Lower lobe of right lung (tissue), 2 donors: ENCODE measurements around the gene USP40. TPM values are rescaled to one million over a fixed set of nuclear protein-coding genes. Genes with fewer than 3 reads are reported as not detected.

Source experiments
- ATAC-seq, 2 donors: fragments of 200-7000 bp; cut with Tn5 transposase; one replicate each; pipeline ENCODE4 v1.9.1; 2020 to 2022; ENCODE audit warnings: mild to moderate bottlenecking in 2 of 2, moderate library complexity in 2 of 2
- DNase-seq: peaks from one replicate; pipeline ENCODE4 v3.0.0-alpha.2; 2020
- H3K27ac ChIP-seq: fragments of 200-600 bp; one replicate; pipeline ENCODE4 v1.8.0; 2022
- H3K27me3 ChIP-seq: fragments of 200-600 bp; one replicate; pipeline ENCODE4 v1.8.0; 2022; ENCODE audit warnings: low read depth
- H3K36me3 ChIP-seq: fragments of 200-600 bp; one replicate; pipeline ENCODE4 v1.8.0; 2022; ENCODE audit warnings: mild to moderate bottlenecking
- H3K4me1 ChIP-seq: fragments of 200-600 bp; one replicate; pipeline ENCODE4 v1.8.0; 2022
- H3K4me3 ChIP-seq: fragments of 200-600 bp; one replicate; pipeline ENCODE4 v1.8.0; 2022; ENCODE audit warnings: mild to moderate bottlenecking
- H3K9me3 ChIP-seq: fragments of 200-600 bp; one replicate; pipeline ENCODE4 v1.8.0; 2022
- intact Hi-C: fragments of 100-400 bp; cut with DNase I; formaldehyde crosslinking; loops from one replicate; pipeline ENCODE4 v1.11.0; 2022
- total RNA-seq: library from RNA; stranded (reverse); fragmentation: NEBNext Ultra II Directional; extraction: Animal tissue kit (Norgen Biotek cat#: 25700); gene quantifications from one replicate; pipeline ENCODE4 v1.2.1, GENCODE V29; 2021
- TF ChIP-seq, protein P1 (sequence below): fragments of 200-600 bp; IDR thresholded peaks from one replicate; pipeline ENCODE4 v1.8.0; 2022; ENCODE audit warnings: antibody characterized with exemption, mild to moderate bottlenecking
- donor health status: DM: no; HTN: yes; CAD: no; lungs with severe emphysema.

Gene USP40
- total RNA-seq, 1 donor from 2014 or later = 45.4 TPM

GRCh38 chr2:233476651-233477547 lies 89.7 kb downstream of the USP40 start:
- no peak for DNase-seq
- no peak for ATAC-seq
- H3K27me3 ChIP-seq = no peaks in the 10 kb centered on the region
- H3K9me3 ChIP-seq = no peaks in the 10 kb centered on the region
- TF ChIP-seq, protein P1, sequence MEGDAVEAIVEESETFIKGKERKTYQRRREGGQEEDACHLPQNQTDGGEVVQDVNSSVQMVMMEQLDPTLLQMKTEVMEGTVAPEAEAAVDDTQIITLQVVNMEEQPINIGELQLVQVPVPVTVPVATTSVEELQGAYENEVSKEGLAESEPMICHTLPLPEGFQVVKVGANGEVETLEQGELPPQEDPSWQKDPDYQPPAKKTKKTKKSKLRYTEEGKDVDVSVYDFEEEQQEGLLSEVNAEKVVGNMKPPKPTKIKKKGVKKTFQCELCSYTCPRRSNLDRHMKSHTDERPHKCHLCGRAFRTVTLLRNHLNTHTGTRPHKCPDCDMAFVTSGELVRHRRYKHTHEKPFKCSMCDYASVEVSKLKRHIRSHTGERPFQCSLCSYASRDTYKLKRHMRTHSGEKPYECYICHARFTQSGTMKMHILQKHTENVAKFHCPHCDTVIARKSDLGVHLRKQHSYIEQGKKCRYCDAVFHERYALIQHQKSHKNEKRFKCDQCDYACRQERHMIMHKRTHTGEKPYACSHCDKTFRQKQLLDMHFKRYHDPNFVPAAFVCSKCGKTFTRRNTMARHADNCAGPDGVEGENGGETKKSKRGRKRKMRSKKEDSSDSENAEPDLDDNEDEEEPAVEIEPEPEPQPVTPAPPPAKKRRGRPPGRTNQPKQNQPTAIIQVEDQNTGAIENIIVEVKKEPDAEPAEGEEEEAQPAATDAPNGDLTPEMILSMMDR = no peak
- H3K27ac ChIP-seq = no peak overlapping the region
- no peak overlapping the region for H3K4me3 ChIP-seq
- intact Hi-C loops = no loop called here
- H3K36me3 ChIP-seq = peaks cover 45% of the 10 kb centered on the region
- H3K4me1 ChIP-seq = peaks cover 9% of the 10 kb centered on the region

DNA sequence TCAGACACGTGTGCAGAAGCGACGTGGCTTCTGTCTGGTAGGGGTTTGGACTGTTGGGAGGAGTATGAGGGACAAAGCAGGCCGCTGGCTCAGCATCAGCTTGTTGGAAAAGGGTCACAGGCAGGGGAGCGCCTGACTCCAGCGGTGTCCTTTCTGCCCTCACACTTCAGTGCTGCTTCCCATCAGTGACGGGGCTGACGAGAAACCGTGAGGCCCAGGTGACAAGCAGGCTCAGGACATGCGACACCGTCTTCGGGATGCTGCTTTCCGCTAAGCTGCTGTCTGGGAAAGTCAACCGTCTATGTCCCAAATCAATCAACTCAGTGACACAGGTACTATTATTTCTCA lies 90.5 kb downstream of the USP40 start:
- Histone ChIP-seq H3K4me3 (no peak overlapping the region), H3K27me3 (no peaks in the 10 kb centered on the region), H3K36me3 (peaks cover 50% of the 10 kb centered on the region), H3K27ac (no peak overlapping the region), H3K4me1 (peaks cover 9% of the 10 kb centered on the region), H3K9me3 (no peaks in the 10 kb centered on the region)
- ATAC-seq (no peak), DNase-seq (no peak)
- intact Hi-C loops = no loop called here
- TF ChIP-seq, protein P1 = no peak

GRCh38 chr2:233474308-233475160 lies 92.0 kb downstream of the USP40 start:
- no peak for ATAC-seq
- TF ChIP-seq, protein P1 = no peak
- no peak overlapping the region for H3K27ac ChIP-seq
- no peak for DNase-seq
- H3K9me3 ChIP-seq = no peaks in the 10 kb centered on the region
- no peaks in the 10 kb centered on the region for H3K27me3 ChIP-seq
- peaks cover 56% of the 10 kb centered on the region for H3K36me3 ChIP-seq
- H3K4me1 ChIP-seq = peaks cover 7% of the 10 kb centered on the region
- intact Hi-C loops = no loop called here
- no peak overlapping the region for H3K4me3 ChIP-seq

DNA sequence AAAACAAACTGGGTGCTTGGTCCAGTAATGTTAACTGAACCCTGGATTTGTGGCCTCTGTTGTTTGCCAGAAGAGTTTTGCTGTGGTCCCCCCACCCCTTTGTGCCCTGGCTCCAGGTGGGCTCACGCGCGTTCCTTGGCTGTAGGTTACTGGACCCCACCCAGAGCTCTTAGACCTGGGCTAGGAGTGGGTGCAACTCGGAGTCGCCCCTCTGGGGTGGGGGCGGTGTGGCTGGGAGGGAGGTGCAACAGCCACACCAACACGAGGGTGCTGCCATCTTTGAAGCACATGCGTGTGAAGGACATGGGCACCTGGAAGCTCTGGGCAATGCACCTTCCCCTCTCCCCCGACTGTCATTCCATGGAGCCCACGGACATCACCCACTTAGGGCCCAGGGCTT lies 92.7 kb downstream of the USP40 start:
- DNase-seq = no peak
- Histone ChIP-seq H3K27me3 (no peaks in the 10 kb centered on the region), H3K36me3 (peaks cover 59% of the 10 kb centered on the region), H3K4me1 (peaks cover 7% of the 10 kb centered on the region), H3K27ac (no peak overlapping the region), H3K4me3 (no peak overlapping the region), H3K9me3 (no peaks in the 10 kb centered on the region)
- TF ChIP-seq, protein P1 = no peak
- intact Hi-C loops = no loop called here
- ATAC-seq = no peak

DNA sequence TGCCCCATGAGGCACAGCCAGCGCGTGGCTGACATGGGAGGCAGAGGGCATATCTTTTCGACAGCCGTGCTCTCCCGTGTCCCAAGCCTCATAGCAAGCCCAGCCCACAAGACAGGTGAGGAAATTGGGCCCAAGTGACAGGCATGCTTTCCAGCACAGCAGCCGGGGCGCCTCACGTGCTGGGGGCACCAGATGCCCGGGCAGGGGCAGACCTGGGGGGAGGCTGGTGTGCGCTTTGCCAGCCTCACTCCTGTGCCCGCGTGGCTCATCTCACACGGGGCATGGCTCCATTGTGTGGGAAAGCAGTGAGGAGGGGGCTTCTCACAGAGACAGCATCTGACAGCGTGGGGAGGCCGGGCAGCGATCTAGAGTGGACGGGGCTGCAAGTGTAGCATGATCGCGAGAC lies 93.2 kb downstream of the USP40 start:
- Histone ChIP-seq H3K27ac (no peak overlapping the region), H3K36me3 (peaks cover 59% of the 10 kb centered on the region)
- intact Hi-C loops = no loop called here

More for the DNA sequence above, 93.2 kb downstream of the USP40 start:
- DNase-seq = no peak
- no peak for ATAC-seq
- H3K4me1 ChIP-seq = peaks cover 7% of the 10 kb centered on the region
- H3K9me3 ChIP-seq = no peaks in the 10 kb centered on the region
- TF ChIP-seq, protein P1 = no peak
- no peaks in the 10 kb centered on the region for H3K27me3 ChIP-seq
- H3K4me3 ChIP-seq = no peak overlapping the region
